ENCODE data around the gene SUPT5H. TPM values are rescaled to one million over a fixed set of nuclear protein-coding genes. Genes with fewer than 3 reads are reported as not detected.

The SUPT5H gene
- total and polyA plus RNA-seq, 4 donors = 55.1 to 127 (median 87.9) TPM

DNA sequence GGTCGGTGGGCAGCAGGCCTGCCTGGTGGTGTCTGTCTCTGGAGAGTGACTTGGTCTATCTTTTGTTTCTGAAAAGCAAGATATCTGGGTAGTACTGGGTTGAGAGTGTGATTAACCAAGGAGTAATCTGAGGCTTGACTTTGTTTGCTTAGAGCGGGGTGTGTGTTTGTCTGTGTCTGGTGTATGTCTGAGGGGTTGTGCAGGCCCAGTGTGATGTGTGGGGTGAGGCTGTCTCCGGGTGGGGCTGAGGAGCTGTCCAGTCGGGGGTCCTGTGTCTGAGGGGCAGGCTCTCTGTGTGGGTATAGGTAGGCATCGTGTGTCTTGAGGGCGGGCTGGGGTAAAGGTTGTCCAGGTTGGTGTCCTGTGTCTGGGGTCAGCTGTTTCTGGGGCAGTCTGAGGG lies 24.2 kb downstream of the SUPT5H start:
- Histone ChIP-seq H3K9ac (ENCODE audit: insufficient read depth in 1 of 2, low read length in 2 of 2) (no peak overlapping the region), H3K9me3 (ENCODE audit: control insufficient read depth in 4 of 4, insufficient read depth in 3 of 4, low read length in 3 of 4) (peaks cover 0 to 2% (median 0%) of the 10 kb centered on the region in 4 donors), H3K27ac (ENCODE audit: low read depth in 1 of 2, low read length in 1 of 2) (no peak overlapping the region), H3K36me3 (ENCODE audit: control insufficient read depth in 4 of 4, insufficient read depth in 4 of 4, low read length in 4 of 4) (peaks cover 52 to 90% (median 64%) of the 10 kb centered on the region in 4 donors), H3K4me1 (ENCODE audit: control insufficient read depth in 5 of 5, insufficient read depth in 5 of 5, low read length in 5 of 5) (no peaks in the 10 kb centered on the region), H3K4me3 (no peak overlapping the region), H3K27me3 (ENCODE audit: control insufficient read depth in 3 of 3, insufficient read depth in 3 of 3, low read length in 2 of 3) (no peaks in the 10 kb centered on the region)
- WGBS, 2 donors = 92 to 96% methylated on average over 6 of the region's 6 CpGs
- TF ChIP-seq, protein P1, sequence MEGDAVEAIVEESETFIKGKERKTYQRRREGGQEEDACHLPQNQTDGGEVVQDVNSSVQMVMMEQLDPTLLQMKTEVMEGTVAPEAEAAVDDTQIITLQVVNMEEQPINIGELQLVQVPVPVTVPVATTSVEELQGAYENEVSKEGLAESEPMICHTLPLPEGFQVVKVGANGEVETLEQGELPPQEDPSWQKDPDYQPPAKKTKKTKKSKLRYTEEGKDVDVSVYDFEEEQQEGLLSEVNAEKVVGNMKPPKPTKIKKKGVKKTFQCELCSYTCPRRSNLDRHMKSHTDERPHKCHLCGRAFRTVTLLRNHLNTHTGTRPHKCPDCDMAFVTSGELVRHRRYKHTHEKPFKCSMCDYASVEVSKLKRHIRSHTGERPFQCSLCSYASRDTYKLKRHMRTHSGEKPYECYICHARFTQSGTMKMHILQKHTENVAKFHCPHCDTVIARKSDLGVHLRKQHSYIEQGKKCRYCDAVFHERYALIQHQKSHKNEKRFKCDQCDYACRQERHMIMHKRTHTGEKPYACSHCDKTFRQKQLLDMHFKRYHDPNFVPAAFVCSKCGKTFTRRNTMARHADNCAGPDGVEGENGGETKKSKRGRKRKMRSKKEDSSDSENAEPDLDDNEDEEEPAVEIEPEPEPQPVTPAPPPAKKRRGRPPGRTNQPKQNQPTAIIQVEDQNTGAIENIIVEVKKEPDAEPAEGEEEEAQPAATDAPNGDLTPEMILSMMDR (IDR thresholded peaks at IDR 0.05; ENCODE audit: control extremely low read depth, extremely low read depth) = no peak
- no peak for DNase-seq
- no peak for ATAC-seq (ENCODE audit: insufficient read depth, low FRiP score)

DNA sequence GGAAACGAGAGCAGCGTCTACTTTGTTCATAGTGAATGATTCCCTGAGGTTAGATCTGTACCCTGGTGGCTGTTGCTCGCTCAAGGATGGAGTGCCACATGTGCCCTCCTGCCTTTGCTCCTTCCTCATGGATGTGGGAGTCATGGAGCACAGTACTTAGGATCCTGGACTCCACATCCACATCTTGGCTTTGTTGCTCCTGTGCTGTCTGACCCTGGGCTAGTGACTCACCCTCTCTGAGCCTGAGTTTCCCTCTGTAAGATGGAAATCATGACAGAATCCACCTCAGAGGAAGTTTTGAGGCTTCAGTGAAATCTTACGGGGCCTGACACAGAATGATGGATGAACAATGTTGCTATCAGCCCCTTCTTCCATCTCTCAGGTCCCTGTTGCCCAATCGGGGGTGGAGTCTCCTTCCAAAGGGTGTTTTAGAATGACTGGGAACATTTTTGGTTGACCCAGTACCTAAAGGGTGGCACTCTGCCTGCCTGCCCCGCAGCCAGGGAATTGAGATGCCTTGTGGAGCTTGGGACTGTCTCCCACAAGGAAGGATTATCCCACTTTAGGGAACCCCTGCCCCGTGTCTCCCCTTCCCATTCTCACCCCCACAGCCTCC lies 25.4 kb downstream of the SUPT5H start:
- TF ChIP-seq, protein P1 (IDR thresholded peaks at IDR 0.05; ENCODE audit: control extremely low read depth, extremely low read depth) = no peak
- Histone ChIP-seq H3K27me3 (ENCODE audit: control insufficient read depth in 3 of 3, insufficient read depth in 3 of 3, low read length in 2 of 3) (no peaks in the 10 kb centered on the region), H3K36me3 (ENCODE audit: control insufficient read depth in 4 of 4, insufficient read depth in 4 of 4, low read length in 4 of 4) (peaks cover 52 to 89% (median 58%) of the 10 kb centered on the region in 4 donors), H3K9me3 (ENCODE audit: control insufficient read depth in 4 of 4, insufficient read depth in 3 of 4, low read length in 3 of 4) (peaks cover 0 to 2% (median 0%) of the 10 kb centered on the region in 4 donors), H3K4me3 (no peak overlapping the region), H3K9ac (ENCODE audit: insufficient read depth in 1 of 2, low read length in 2 of 2) (no peak overlapping the region), H3K4me1 (ENCODE audit: control insufficient read depth in 5 of 5, insufficient read depth in 5 of 5, low read length in 5 of 5) (no peaks in the 10 kb centered on the region), H3K27ac (ENCODE audit: low read depth in 1 of 2, low read length in 1 of 2) (no peak overlapping the region)
- WGBS, 2 donors = 88% methylated on average over 7 of the region's 7 CpGs
- no peak for DNase-seq
- no peak for ATAC-seq (ENCODE audit: insufficient read depth, low FRiP score)

DNA sequence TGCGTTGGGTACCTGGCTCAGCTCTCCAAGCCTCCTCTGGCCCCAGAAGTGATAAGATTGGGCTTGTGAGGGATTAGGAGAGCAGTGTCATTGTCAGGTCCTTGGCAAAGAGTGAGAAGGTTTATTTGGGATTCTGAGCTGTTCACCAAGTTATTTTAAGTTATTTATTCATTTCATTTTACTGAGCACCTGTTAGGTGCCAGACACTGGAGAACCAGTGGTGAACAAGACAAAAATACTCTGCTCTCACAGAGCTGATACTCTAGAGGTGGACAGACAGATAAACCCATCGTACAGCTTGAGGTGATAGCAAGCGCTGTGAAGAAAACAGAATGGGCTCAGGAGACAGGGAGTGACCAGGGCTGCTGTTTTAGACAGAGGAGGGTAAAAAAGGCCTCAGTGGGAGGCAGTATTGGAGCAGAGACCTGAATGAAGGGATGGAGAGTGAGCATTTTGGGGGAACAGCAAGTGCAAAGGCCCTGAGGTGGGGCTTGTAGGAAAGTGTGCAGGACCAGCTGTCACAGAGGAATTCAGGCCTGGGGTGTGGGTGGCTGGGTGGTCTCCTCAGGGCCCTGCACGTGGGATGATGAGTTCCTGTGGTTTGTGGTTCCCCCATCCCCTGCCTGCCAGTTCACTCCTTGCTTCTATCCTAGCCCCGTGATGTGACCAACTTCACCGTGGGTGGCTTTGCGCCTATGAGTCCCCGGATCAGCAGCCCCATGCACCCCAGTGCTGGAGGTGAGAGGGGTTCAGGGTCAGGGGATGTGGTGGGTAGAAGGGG lies 26.6 kb downstream of the SUPT5H start:
- H3K9me3 ChIP-seq (ENCODE audit: control insufficient read depth in 4 of 4, insufficient read depth in 3 of 4, low read length in 3 of 4) = peaks cover 0 to 2% (median 0%) of the 10 kb centered on the region in 4 donors
- no peak overlapping the region for H3K27ac ChIP-seq (ENCODE audit: low read depth in 1 of 2, low read length in 1 of 2)
- TF ChIP-seq, protein P1 (IDR thresholded peaks at IDR 0.05; ENCODE audit: control extremely low read depth, extremely low read depth) = no peak
- ATAC-seq (ENCODE audit: insufficient read depth, low FRiP score) (no peak), DNase-seq (no peak)
- H3K4me1 ChIP-seq (ENCODE audit: control insufficient read depth in 5 of 5, insufficient read depth in 5 of 5, low read length in 5 of 5) = no peaks in the 10 kb centered on the region
- 81 to 89% methylated on average over 8 of the region's 8 CpGs for WGBS, 2 donors
- no peaks in the 10 kb centered on the region for H3K27me3 ChIP-seq (ENCODE audit: control insufficient read depth in 3 of 3, insufficient read depth in 3 of 3, low read length in 2 of 3)
- H3K4me3 ChIP-seq = no peak overlapping the region
- peaks cover 51 to 85% (median 56%) of the 10 kb centered on the region in 4 donors for H3K36me3 ChIP-seq (ENCODE audit: control insufficient read depth in 4 of 4, insufficient read depth in 4 of 4, low read length in 4 of 4)
- H3K9ac ChIP-seq (ENCODE audit: insufficient read depth in 1 of 2, low read length in 2 of 2) = no peak overlapping the region
